Fibroblast of the aortic adventitia (primary cell): ENCODE results near the gene CCDC201. TPM values are rescaled to one million over a fixed set of nuclear protein-coding genes. Genes with fewer than 3 reads are reported as not detected.

Experiments used
- DNase-seq: peaks from one replicate; pipeline ENCODE4 v3.0.0-alpha.2; 2010; ENCODE audit warnings: low read depth
- H3K4me3 ChIP-seq: 2 replicates; pipeline ENCODE4 v1.5.1; 2011; ENCODE audit warnings: low read depth, mild to moderate bottlenecking, control low read depth, low read length, moderate library complexity
- total RNA-seq: library from RNA; depleted of rRNA; stranded (reverse); fragments of >200 nt; gene quantifications from 2 replicates; pipeline ENCODE4 v1.2.3, GENCODE V29; 2012; ENCODE audit warnings: low replicate concordance
- TF ChIP-seq, protein P1 (sequence below): IDR thresholded peaks from 2 replicates; pipeline ENCODE4 v1.5.1; 2011; ENCODE audit warnings: mild to moderate bottlenecking, low read length, control low read depth, inconsistent platforms; ENCODE audit not compliant: insufficient read depth

The CCDC201 gene, protein sequence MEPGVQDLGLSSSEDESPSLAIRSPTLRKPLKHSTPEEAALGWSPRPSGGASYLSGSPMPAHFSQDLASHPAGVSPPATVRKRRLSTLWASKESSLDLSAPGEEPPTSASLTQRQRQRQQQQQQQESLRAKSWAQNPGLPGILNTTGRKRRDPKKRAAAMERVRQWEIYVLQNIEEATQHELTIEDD
- total RNA-seq = 0.09 TPM in 1 of 2 replicates, not detected in the other

DNA sequence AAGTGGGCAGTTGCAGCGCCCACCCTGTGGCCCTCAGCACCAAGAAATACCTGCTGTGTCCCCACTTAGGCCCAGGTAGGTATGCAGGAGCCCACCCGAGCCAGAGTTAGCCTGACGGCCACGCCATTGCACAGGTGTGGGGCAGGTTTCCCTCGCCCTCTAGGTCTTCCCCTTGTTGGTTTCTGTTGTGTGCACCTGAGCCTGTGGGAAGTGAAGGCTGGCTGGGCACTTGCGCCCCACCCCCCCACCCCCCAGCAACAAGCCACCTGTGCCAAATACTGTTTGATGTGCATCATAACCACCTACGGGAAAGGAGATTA lies at the start of gene CCDC201:
Gene CCDC201, minus strand, starts transcription at position 48 of the 320 bp plus-strand sequence. CDS start 75 bp downstream, outside the sequence.
- no peak within 1 kb of the TSS for H3K4me3 ChIP-seq
- DNase-seq = no peak
- TF ChIP-seq, protein P1, sequence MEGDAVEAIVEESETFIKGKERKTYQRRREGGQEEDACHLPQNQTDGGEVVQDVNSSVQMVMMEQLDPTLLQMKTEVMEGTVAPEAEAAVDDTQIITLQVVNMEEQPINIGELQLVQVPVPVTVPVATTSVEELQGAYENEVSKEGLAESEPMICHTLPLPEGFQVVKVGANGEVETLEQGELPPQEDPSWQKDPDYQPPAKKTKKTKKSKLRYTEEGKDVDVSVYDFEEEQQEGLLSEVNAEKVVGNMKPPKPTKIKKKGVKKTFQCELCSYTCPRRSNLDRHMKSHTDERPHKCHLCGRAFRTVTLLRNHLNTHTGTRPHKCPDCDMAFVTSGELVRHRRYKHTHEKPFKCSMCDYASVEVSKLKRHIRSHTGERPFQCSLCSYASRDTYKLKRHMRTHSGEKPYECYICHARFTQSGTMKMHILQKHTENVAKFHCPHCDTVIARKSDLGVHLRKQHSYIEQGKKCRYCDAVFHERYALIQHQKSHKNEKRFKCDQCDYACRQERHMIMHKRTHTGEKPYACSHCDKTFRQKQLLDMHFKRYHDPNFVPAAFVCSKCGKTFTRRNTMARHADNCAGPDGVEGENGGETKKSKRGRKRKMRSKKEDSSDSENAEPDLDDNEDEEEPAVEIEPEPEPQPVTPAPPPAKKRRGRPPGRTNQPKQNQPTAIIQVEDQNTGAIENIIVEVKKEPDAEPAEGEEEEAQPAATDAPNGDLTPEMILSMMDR = no peak

DNA sequence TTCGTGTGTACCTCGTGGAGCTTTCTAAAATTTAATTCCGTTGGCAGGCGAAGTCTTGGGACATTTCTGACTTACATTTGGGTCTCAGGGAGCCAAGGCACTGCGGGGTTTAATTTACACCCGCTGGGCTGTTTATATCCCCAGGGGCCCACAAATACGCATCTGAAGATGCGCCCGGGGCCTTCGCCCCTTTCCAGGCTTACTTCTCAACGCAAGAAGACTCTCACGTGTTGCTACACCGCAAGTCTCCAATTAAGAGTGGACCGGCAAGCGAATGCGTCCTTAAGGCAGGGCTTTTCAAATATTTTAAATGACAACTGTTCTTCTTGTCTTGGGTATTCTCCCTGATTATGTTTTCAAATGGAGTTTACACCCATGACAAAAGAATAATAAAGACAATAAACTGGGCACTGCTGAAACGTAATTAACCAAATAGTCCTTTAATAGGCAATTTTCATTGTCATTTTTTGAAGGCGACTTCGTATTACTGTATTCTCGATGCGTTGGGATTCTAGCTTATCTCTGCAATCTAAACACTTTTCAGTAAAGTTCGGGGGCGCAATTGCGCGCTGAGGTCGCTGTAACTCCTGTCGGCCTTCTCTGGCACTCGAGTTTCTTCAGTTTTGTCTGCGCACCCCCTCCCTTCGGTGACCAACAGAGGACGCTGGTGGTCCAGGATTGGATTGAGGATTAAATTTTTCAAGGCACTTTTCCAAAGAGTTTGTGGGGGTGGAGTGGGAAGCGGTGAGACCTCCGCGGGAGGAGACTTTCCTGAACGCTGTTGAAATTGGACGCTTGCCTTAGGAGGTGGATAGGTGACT lies 49.0 kb upstream of the CCDC201 start:
- peak overlapping the region; percentile 72 for H3K4me3 ChIP-seq
- DNase-seq = peak; percentile 78
- TF ChIP-seq, protein P1 = peak; percentile 99

DNA sequence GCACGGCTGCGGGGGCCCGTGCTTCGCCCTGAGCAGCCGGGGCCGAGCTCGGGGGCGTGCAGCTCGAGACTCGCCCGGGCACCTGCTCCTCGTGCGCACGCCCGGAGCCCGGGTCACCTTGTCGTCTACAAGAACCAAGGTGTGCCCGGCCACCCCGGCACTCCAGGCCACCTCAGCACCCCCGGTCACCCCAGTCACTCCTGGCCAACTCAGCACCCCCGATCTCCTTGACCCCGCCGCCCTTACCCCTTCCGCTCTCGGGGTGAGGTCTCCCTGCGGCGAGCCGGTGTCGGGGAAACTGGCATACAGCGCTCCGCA lies 48.5 kb upstream of the CCDC201 start:
- TF ChIP-seq, protein P1 = no peak
- DNase-seq = no peak
- H3K4me3 ChIP-seq = peak overlapping the region; percentile 72

DNA sequence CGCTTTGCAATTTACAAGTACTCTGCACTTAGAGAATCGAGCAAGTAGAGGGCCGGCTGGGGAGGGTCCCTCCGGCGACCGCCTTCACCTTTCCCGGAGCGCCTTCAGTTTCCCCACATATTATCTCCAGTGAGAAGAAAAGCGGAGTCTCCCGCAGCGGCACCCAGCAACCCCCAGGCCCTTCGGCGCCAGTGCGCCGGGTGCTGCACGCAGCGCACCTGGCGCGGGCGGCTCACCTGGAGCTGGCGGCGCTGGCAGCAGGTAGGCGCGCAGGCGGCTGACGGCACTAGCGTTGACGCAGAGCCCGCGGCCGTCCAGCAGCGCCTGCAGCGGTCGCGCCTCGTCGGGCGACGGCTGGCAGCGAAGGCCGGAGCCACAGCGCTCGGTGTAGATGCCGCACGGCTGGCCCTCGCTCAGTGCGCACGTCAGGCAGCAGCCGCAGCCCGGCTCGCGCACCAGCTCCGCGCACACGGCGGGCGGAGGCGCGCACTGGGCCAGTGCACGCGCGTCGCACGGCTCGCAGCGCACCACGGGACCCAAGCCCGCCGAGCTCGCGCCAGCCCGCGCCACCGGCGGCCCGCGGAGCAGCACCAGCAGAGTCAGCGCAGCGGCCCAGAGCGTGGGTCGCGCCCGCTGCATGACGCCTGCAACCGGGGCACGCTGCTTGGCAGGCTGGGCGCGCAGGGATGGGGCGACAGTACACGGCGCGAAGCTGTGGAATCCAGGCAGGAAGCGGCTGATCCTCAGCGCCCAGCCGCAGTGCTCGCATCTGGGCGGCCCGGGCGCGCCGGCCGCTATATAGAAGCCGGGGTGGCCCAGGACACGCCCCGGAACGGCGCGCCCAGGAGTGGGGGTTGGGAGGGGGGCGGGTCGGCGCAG lies 47.9 kb upstream of the CCDC201 start, which contains the start of gene IGFBP3:
Gene IGFBP3, minus strand, starts transcription at position 771 of the 879 bp plus-strand sequence. Its CDS starts 132 bp downstream, at position 639.
- peak within 1 kb of the TSS; percentile 72 for H3K4me3 ChIP-seq

DNA sequence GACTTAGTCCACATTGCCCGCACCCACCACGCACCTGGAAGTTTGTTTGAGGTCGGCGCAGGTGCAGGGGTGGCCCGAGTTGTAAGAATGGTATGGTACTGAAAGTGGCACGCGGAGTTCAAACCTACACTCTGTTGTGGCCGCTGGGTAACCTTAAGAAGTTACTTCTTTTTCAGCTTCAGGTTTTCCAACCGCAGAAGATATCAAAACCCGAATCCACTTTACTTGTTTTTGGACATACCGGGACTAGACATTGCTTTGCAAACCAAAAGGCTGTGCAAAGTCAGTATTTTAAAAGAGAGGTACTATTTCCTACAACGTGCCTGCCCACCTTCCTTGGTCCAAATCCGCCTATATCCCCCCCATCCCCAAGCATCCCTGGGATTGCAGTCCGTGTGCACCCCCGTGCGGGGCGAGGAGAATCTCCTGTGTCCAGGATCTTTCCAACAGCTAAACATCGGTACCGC lies 47.1 kb upstream of the CCDC201 start:
- peak overlapping the region; percentile 72 for H3K4me3 ChIP-seq
- DNase-seq = peak; percentile 22
- TF ChIP-seq, protein P1 = peak; percentile 7

More for the DNA sequence above, 47.9 kb upstream of the CCDC201 start, which contains the start of gene IGFBP3:
- TF ChIP-seq, protein P1 = no peak
- peak; percentile 57 for DNase-seq

DNA sequence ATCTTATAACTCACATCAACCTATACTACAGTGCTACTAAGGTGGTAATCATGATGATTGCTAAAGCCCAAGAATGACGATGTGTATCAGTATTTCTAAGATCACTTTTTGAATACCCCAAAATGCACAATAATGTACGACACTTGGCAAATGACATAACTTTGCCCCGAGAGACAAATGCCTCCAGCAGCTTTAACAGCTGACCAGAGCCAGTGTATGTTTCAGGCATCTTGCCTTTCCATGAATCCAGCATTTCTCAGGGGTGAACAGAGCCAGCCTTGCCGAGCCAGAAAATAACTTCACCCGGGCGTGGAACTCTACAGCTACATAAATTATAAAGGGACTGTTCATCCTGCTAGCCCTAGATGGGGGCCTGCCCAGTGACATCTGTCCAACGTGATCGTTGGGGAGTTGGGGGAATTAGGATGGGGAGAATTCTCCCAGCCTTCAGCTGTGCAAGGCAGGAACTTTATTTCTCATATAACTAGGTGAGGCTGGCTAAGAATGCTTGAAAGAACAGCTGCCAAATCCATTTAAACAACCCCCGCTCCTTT lies 46.4 kb upstream of the CCDC201 start:
- peak; percentile 20 for DNase-seq
- TF ChIP-seq, protein P1 = no peak

More for the DNA sequence above, 46.4 kb upstream of the CCDC201 start:
- peak overlapping the region; percentile 72 for H3K4me3 ChIP-seq
